CD4-positive, alpha-beta T cell treated with Interleukin-4 for 4 hours (primary cell): ENCODE results near the gene KRT80.

Experiments used
- DNase-seq: peaks from one replicate; pipeline ENCODE4 v3.0.0-alpha.2; 2020

KRT80 gene

DNA sequence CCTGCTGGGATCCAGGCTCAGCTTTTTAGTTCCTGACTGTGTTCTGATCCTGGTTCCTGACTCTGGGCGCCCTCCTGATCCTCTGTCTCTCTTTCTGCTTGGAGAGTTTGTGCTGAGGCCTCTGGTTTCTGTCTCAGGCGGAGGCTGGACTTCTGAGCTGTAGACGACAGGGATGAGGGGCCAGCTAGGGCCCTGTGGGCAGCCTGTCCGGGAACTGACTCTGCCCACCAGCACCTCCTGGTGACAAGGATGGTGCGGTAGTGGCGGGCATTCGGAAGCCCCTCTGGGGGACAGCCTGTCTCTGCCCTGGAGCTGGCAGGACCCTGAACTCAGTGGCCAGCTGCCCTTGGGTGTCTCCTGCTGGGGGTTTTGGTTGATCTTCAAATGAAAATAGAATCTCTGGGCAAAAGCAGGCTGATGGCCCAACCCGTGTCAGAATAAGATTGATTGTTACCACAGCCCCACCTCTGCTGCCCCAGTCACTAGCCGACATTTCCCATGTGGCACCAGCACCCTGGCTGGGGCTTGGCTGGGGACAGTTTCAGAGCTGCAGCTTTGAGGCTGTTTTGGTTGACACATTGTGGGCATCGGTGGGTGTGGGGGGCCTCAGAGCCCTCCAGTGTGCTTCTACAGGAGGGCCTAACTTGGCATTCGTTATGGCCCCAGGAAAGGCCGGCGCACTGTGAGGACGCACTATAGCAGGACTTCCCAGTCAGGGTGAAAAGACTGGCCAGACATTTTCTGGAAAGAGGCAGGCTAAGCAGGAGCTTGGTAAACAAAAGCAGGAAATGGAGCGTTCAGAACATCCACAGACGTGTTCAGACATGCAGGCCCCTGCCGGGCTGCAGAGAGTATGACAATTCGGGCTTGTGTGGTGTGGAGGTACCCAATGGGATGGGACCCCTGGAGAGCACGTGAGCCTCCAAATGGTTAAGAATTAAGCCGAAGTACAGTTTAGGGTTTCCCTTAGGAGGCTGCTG, 16.2 kb downstream of the KRT80 start:
- no peak for DNase-seq

DNA sequence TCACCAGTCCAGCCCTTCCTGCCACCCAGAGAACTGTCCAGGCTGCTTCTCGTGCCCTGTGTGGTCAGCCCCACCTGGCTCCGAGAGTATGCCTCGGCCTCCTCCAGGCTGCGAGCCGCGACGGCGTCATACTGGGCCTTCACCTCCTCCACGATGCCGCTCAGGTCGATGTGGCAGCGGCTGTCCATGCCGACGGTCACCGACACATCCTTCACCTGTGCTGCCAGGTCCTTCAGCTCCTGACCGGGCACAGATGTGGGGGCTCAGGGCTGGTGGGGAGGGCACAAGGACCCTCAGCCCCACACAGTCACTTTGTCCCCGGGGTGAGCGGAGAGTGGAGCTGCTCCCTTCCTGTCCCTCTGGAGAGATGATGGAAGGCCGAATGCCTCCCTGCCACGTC, 18.3 kb downstream of the KRT80 start:
- DNase-seq: no peak

- no peak for DNase-seq
Measured at GRCh38 chr12:52172956-52173355, 18.9 kb downstream of the KRT80 start.

GRCh38 chr12:52171950-52172512, 19.8 kb downstream of the KRT80 start:
- no peak for DNase-seq

DNA sequence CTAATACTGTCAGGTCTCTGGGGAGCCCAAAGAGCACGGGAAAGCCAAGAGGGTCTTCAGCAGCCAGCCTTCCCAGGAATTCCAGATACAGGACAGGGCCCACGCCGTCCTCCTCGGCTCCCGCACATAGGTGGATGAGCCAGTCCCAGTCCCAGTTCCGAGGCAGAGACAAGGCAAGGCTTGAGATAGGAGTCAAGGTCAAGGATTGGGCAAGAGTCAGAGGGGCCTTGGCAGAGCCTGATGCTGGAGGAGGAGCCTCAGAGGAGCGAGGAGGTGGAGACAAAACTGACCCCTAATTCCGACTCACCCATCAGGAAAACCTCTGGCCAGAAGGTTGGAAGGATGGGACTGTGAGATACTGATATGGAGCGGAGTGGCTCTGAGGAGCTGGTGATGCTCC, 21.0 kb downstream of the KRT80 start:
- DNase-seq: no peak

DNA sequence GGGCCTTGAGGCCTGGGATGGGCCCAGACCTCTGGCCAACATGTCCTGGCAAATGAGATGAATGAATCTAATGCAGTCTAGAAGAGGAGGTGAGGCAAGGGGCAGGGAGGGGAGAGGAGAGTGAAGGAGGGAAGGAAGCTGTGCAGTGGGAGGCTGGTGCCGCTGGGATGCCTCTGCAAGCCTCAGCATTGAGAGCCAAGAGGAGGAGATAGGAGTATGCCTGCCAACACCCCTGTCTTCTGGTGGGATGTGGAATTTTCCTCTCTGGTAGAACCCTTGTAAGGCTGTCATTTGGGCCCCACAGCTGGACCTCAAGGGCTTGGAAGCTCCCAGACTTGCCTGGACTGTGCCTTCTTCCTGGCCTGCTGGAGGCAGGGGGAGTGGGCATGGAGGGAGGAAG, 21.9 kb downstream of the KRT80 start:
- DNase-seq: no peak

DNA sequence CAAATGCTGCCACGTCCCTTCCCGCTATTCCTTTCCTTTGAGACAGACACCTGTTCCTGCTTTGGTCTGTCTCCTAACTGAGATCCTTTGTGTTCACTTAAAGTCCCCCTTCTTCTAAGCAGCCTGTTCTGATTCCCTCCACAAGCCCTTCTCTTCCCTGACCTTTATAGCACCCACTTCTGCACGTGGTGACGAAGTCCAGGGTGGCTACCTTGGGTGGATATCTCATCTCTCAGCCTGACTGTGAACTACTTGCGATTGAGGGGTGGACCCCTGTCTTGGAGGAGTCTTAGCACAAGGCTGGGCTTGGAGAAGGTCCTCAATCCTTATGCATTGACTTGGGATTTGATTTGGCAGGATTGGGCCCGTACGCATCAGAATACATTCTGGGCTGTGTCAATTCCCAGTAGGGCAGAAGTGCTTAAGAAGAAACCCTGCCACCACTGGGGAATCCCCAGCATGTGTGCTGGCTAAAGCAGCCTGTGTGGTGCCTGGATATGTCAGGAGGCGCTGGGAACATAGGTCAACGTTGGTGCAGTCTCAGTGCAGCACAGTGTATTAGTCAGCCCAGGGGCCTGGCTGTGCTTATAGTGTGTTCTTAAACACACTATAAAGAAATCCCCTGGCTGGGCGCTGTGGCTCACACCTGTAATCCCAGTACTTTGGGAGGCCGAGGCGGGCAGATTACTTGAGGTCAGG, 23.6 kb downstream of the KRT80 start:
- no peak for DNase-seq

DNA sequence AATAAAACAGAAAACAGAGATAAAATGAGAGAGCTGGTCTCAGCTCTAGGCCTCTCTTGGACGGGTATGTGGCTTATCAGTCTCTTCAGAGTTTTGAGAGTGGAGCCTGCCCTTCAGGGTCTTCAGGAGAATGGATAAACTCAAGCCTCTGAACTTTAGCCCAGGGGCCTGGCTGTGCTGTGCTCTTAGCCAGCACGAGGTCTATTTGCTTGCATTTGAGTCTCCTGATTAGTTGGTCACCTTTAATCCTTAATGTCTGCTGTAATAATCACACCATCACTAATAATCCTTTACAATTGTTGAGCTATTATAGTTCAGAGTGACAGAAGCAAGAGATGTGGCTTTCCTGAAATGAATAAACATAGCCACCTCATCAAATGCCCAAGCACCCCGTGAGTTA, 24.3 kb downstream of the KRT80 start:
- DNase-seq: no peak

DNA sequence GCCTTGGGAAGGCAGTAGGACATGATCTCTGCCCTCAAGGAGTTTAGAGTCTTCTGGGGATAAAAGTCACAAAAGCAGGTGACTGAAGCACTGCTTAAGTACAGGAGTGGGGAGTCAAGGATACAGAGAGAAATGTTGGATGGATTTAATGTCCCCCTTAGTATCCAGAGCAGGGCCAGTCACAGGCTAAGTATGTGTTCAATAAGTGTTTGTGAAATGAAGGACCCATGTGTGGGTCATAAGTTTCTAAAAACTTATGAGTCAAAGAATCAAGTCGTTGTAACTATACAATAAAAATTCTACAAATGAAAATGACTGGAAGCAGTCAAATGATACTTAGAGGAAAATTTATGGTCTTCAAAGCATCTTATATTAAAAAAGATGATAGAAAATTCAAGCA, 25.1 kb downstream of the KRT80 start:
- DNase-seq: no peak

- DNase-seq: no peak
Measured at GRCh38 chr12:52165096-52165855, 26.5 kb downstream of the KRT80 start.

DNA sequence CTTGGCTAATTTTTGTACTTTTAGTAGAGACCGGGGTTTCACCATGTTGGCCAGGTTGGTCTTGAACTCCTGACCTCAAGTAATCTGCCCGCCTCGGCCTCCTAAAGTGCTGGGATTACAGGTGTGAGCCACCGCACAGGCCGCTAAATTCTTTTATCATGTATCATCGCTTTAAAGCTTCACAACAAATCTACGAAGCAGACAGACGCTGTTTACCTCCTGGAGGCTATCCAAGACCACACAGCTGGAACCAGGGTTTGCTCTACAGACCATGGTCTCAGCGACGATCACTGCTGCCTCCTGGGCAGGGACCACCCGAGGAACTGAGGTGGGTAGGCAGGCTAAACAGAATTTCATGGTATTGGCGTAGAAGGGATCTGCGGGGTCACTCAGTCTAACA, 27.2 kb downstream of the KRT80 start:
- DNase-seq: no peak

GRCh38 chr12:52162981-52163380, 28.8 kb downstream of the KRT80 start:
- no peak for DNase-seq

- no peak for DNase-seq
Measured at GRCh38 chr12:52160200-52160599, 31.6 kb downstream of the KRT80 start.

GRCh38 chr12:52157566-52158150, 34.2 kb downstream of the KRT80 start:
- no peak for DNase-seq

DNA sequence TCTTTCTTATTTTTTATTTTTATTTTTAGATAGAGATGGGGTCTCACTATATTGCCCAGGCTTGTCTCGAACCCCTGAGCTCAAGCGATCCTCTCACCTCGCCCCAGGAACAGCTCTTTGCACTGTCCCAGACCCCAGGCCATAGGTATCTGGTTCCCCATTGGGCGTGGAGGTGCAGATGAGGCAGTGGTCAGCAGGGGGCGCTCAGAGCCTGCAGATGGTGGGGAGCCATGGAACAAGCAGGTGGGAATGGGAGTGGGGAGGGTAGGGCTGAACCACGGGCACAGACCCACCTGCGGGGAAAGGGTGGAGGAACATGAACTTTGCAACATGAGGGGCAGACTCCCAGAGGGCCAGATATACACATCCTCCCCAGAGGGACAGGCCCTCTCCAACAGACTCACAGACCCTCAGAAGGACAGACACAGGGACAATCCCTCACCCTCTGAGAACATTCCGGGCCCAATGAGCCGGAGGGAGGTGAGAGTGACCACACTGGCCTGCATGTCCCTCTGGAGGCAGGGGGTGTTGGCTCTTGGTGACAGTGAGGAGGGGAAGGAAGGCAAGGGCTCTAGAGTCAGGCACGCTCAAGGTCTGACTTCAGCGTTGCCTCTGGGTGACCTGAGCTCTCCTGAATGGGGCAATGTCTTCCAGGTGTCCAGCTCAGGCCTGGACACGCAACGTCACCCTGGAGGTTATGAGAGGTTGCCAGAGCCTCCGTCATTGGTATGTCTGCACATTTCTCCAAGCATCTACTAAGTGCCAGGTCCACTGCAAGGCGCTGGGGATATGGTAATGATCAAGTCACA, 34.9 kb downstream of the KRT80 start:
- DNase-seq: peak; percentile 65

- DNase-seq: no peak
Measured at GRCh38 chr12:52156311-52156710, 35.5 kb downstream of the KRT80 start.

DNA sequence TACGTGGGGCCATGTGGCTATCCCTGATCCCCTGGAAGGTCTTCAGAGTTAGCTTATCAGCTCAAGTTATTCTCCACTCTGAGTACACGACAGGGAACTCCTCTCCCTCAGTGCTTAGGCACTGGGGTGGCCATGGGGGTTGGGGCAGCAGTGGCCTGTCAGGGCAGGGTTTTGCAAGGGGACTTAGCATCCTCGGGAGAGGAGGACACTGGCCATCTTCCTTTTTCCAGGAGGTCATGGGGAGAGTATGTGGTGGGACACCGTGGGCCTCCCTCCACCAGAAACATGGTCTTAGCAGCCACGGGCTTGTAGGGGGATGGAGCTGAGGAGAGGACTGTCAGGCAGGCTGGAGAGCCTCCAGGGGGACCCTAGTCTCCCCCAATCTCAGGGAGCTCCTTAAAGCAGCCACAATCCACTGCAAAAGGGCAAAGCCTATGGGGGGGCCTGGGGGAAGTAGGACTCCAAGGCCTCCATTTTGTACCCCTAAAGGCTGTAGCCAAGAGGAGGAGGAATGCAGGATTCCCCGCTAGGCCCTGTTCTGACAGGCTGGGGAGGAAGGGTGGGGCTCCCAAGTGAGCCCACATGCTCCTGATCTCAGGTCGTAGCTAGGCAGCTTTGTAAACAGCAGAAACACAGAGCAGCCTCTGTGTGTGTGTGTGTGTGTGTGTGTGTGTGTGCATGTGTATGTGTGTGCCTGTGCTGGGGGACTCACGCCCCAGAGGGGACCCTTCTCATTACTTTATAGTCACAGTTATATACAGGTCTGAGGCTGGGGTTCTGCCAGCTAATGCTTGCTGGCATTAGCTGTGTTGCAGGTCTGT, 36.6 kb downstream of the KRT80 start:
- peak; percentile 87 for DNase-seq

DNA sequence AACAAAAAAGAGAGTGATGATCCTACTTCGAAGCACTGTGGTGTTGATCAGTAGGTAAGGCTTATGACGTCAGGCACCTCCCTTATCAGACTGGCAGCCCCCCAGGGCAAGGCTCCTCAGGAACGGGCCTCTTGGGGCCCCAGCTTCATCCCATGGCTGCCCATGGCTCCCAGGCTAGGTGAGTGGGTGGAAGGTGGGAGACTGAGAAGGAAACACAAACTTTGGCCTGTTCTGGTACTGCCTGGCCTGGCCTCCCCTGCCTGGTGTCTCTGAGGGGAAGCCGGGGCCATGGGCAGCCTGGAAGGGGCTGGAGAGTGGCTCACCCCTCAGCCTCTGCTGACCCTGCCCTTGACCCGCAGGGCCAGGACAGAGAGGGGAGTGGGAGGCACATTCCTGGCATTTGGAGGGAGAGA, 38.9 kb downstream of the KRT80 start:
- no peak for DNase-seq

- peak; percentile 65 for DNase-seq
Measured at GRCh38 chr12:52151837-52152783, 39.7 kb downstream of the KRT80 start.
